GM13976 (cell line): ENCODE measurements around the gene SH3TC1.

Experiments used
- DNase-seq: peaks from one replicate; pipeline ENCODE4 v3.0.0; 2012; ENCODE audit warnings: low spot score
- CTCF ChIP-seq: IDR thresholded peaks from 2 replicates; pipeline ENCODE4 v1.5.1; 2012; ENCODE audit warnings: borderline replicate concordance, mild to moderate bottlenecking; ENCODE audit not compliant: insufficient read depth; ENCODE audit errors: extremely low read depth, missing control alignments, control extremely low read depth
- in situ Hi-C: fragments of 300-500 bp; cut with MboI; formaldehyde crosslinking; loops from one replicate; pipeline ENCODE4 v1.12.0; 2022; ENCODE audit warnings: low sequenced_read_pairs, mixed read lengths, inconsistent platforms; ENCODE audit not compliant: unreplicated experiment

The SH3TC1 gene

GRCh38 chr4:8173492-8174242 lies 25.4 kb upstream of the SH3TC1 start:
- in situ Hi-C loops: no loop called here
- no peak for DNase-seq

DNA sequence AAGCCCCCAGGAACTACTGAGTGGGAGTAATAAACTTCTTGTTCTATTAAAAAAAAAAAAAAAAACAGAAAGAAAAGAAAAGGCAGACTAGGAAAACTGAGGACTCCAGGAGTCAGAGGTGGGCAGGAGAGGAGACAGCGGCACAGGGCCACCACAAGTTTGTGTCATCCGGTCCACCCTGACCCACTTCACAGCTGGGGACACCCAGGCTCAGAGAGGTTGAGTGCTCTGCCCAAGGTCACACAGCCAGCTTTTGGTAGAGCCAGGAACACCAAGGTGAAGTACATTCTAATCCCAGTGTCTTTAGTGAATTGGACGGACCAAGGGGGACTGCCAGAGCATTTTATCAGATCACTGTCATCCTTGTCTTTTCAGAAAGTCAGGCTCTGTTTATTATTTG lies 24.1 kb upstream of the SH3TC1 start:
- no peak for DNase-seq
- TF ChIP-seq CTCF: no peak
- in situ Hi-C loops: no loop called here

More at GRCh38 chr4:8173492-8174242, 25.4 kb upstream of the SH3TC1 start:
- no peak for TF ChIP-seq CTCF

GRCh38 chr4:8175686-8176085 lies 23.4 kb upstream of the SH3TC1 start:
- DNase-seq: no peak
- no peak for TF ChIP-seq CTCF
- in situ Hi-C loops: no loop called here

DNA sequence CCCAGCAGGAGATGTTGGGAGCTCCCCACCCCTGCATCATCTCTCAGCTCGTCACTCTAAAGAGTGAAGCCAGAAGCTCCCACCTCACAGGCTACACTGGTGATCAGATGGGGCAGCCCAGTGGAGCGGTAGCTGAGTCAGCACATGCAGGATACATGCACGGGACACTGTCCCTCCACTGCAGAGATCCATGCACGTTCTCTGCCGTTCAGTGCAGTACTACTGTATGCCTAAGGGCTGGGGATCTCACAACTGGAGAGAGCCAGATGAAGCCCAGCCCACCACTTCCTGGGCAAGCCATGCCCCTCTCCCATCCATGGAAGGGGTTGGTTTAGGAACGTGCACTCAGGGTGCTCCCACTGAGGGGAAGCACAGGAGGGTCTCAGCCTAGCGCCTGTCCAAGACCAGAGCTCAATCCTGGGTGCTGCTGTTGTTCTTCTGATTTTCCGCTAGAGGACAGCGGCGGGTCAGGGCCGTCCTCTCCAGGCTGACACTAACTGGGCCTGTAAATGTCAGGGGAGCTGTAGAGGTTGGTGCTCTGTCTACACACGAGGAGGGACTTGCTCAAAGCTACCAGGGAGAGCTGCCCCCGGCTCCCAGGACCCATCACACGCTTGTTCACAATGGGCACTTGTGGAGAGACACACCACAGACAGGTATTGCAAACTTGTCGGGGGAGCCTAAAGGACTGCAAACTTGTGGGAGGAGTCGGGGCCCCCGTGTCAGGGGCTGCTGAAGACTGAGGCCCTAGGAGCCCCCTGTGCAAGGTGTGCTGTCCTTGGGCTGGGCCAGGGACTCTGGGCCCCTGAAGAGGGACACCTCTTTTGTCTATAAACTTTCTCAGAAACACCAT lies 22.3 kb upstream of the SH3TC1 start:
- peak; percentile 88 for TF ChIP-seq CTCF
- peak; percentile 86 for DNase-seq
- in situ Hi-C loops: no loop called here

GRCh38 chr4:8177552-8177951 lies 21.5 kb upstream of the SH3TC1 start:
- in situ Hi-C loops: no loop called here
- DNase-seq: no peak
- no peak for TF ChIP-seq CTCF

GRCh38 chr4:8177956-8178355 lies 21.1 kb upstream of the SH3TC1 start:
- TF ChIP-seq CTCF: no peak
- DNase-seq: no peak
- in situ Hi-C loops: no loop called here
